ENCODE measurements around the gene SH3BGRL2.

GRCh38 chr6:79705456-79705995 lies 74.4 kb downstream of the SH3BGRL2 start:
- TF ChIP-seq, protein P1, sequence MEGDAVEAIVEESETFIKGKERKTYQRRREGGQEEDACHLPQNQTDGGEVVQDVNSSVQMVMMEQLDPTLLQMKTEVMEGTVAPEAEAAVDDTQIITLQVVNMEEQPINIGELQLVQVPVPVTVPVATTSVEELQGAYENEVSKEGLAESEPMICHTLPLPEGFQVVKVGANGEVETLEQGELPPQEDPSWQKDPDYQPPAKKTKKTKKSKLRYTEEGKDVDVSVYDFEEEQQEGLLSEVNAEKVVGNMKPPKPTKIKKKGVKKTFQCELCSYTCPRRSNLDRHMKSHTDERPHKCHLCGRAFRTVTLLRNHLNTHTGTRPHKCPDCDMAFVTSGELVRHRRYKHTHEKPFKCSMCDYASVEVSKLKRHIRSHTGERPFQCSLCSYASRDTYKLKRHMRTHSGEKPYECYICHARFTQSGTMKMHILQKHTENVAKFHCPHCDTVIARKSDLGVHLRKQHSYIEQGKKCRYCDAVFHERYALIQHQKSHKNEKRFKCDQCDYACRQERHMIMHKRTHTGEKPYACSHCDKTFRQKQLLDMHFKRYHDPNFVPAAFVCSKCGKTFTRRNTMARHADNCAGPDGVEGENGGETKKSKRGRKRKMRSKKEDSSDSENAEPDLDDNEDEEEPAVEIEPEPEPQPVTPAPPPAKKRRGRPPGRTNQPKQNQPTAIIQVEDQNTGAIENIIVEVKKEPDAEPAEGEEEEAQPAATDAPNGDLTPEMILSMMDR (IDR thresholded peaks at IDR 0.05): no peak
- no peak for TF ChIP-seq POLR2A (IDR thresholded peaks at IDR 0.05)

Measured in heart left ventricle (tissue), 13 donors.